DOHH2 (cell line): ENCODE measurements around the gene KDM1A.

ENCODE experiments used
- H3F3A ChIP-seq: fragments of 200-600 bp; sonication (generic), shearing (Covaris generic); 2 replicates; pipeline ENCODE4 v1.6.0; 2016; ENCODE audit warnings: antibody characterized with exemption, mild to moderate bottlenecking; ENCODE audit not compliant: control insufficient read depth, insufficient read depth
- H3K27ac ChIP-seq: fragments of 200-600 bp; sonication (generic); 2 replicates; pipeline ENCODE4 v1.5.1; 2014; ENCODE audit warnings: low read depth, mild to moderate bottlenecking, low read length, moderate library complexity
- H3K27me3 ChIP-seq: fragments of 200-600 bp; sonication (generic); 2 replicates; pipeline ENCODE4 v1.6.1; 2014; ENCODE audit warnings: mild to moderate bottlenecking, low read length, mixed read lengths; ENCODE audit not compliant: control insufficient read depth
- H3K36me3 ChIP-seq: fragments of 200-600 bp; sonication (generic); 2 replicates; pipeline ENCODE4 v1.6.1; 2014; ENCODE audit warnings: mild to moderate bottlenecking, low read length, moderate library complexity, mixed read lengths; ENCODE audit not compliant: control insufficient read depth
- H3K4me1 ChIP-seq: fragments of 200-600 bp; sonication (generic); 2 replicates; pipeline ENCODE4 v1.6.1; 2014; ENCODE audit warnings: mild to moderate bottlenecking, low read length, mixed read lengths; ENCODE audit not compliant: control insufficient read depth
- H3K4me2 ChIP-seq: fragments of 200-600 bp; sonication (generic); 2 replicates; pipeline ENCODE4 v1.6.0; 2014; ENCODE audit warnings: mild to moderate bottlenecking, low read length, moderate library complexity
- H3K4me3 ChIP-seq: fragments of 200-600 bp; sonication (generic); 2 replicates; pipeline ENCODE4 v1.5.1; 2014; ENCODE audit warnings: mild to moderate bottlenecking, low read length, mixed read lengths
- H3K79me2 ChIP-seq: fragments of 200-600 bp; sonication (generic); 2 replicates; pipeline ENCODE4 v1.6.1; 2014; ENCODE audit warnings: mild to moderate bottlenecking, low read length, mixed read lengths; ENCODE audit not compliant: control insufficient read depth
- H3K9me2 ChIP-seq: fragments of 200-600 bp; sonication (generic); replicated peaks from 2 replicates; pipeline ENCODE4 v1.6.1; 2014; ENCODE audit warnings: mild to moderate bottlenecking, low read length, mixed read lengths; ENCODE audit not compliant: control insufficient read depth
- H3K9me3 ChIP-seq: fragments of 200-600 bp; sonication (generic); 2 replicates; pipeline ENCODE4 v1.6.1; 2014; ENCODE audit warnings: antibody characterized with exemption, low read length, mixed read lengths; ENCODE audit not compliant: control insufficient read depth, insufficient read depth
- H4K20me1 ChIP-seq: fragments of 200-600 bp; sonication (generic); 2 replicates; pipeline ENCODE4 v1.6.0; 2014; ENCODE audit warnings: low read depth, mild to moderate bottlenecking, antibody characterized with exemption, low read length, moderate library complexity; ENCODE audit not compliant: control insufficient read depth, insufficient read depth
- EZH2phosphoT487 ChIP-seq: fragments of 200-600 bp; sonication (generic); IDR thresholded peaks from 2 replicates; pipeline ENCODE4 v1.6.1; 2017; ENCODE audit warnings: borderline replicate concordance, mild to moderate bottlenecking, antibody characterized with exemption, low read length, moderate library complexity, mixed read lengths
- TF ChIP-seq, protein P1 (sequence below): fragments of 200-600 bp; sonication (generic); IDR thresholded peaks from one replicate; pipeline ENCODE4 v1.5.1; 2014; ENCODE audit warnings: antibody characterized with exemption, mild to moderate bottlenecking, low read depth, low read length; ENCODE audit not compliant: poor library complexity, severe bottlenecking

Gene KDM1A

DNA sequence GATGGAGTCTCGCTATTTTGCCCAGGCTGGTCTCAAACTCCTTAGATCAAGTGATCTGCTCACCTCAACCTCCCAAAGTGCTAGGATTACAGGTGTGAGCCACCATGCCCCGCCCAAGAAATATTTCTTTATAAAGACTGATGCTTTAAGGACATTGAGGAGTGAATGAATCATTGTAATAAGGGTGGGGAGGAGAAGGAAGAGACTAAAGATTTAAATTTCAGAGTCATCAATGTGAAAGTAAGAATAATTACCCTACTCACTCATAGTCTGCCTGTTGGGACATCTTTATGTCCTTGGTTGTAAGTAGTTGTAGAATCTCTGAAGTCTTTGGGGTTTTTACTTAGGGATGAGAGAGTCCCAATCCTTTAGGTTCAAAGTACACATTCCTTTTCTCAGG is 7.3 kb downstream of the KDM1A start:
- Histone ChIP-seq H3K36me3 (peaks cover 23% of the 10 kb centered on the region), H3K4me1 (peaks cover 89% of the 10 kb centered on the region), H3K79me2 (peaks cover 99% of the 10 kb centered on the region), H3F3A (peaks cover 10% of the 10 kb centered on the region), H4K20me1 (peaks cover 6% of the 10 kb centered on the region; the same call in 1 of the 2 replicates), H3K4me3 (no peak overlapping the region), H3K27me3 (no peaks in the 10 kb centered on the region), H3K4me2 (0 out of 2 replicates have a peak overlapping the region, but pooled peaks have one; percentile 16), H3K9me2 (no peaks in the 10 kb centered on the region), H3K27ac (no peak overlapping the region), H3K9me3 (peaks cover 7% of the 10 kb centered on the region; the same call in 1 of the 2 replicates)
- TF ChIP-seq, protein P1, sequence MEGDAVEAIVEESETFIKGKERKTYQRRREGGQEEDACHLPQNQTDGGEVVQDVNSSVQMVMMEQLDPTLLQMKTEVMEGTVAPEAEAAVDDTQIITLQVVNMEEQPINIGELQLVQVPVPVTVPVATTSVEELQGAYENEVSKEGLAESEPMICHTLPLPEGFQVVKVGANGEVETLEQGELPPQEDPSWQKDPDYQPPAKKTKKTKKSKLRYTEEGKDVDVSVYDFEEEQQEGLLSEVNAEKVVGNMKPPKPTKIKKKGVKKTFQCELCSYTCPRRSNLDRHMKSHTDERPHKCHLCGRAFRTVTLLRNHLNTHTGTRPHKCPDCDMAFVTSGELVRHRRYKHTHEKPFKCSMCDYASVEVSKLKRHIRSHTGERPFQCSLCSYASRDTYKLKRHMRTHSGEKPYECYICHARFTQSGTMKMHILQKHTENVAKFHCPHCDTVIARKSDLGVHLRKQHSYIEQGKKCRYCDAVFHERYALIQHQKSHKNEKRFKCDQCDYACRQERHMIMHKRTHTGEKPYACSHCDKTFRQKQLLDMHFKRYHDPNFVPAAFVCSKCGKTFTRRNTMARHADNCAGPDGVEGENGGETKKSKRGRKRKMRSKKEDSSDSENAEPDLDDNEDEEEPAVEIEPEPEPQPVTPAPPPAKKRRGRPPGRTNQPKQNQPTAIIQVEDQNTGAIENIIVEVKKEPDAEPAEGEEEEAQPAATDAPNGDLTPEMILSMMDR = no peak
- TF ChIP-seq EZH2phosphoT487 = no peak

DNA sequence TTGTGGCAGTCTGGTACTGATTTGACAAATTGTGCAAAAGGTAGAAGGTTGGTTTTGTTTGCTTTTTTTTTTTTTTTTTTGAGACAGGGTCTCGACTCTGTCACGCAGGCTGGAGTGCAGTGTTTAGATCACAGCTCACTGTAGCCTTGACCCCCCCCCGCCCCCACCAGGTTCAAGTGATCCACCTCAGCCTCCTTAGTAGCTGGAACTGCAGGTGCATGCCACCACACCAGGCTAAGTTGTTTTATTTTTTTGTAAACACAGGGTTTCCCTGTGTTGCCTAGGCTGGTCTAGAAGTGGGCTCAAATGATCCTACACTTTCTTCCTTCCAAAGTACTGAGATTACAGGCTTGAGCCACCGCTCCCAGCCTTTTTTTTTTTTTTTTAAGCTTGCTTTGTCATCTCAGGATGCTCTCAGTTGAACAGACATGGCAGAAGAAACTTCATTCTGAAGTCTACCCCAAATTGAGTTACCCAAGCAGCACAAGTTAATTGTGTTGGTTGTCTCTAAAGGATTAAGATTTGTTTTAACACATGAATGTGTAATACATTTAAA is 8.2 kb downstream of the KDM1A start:
- Histone ChIP-seq H4K20me1 (peaks cover 3% of the 10 kb centered on the region; the same call in 1 of the 2 replicates), H3K9me2 (no peaks in the 10 kb centered on the region), H3K4me2 (no peak overlapping the region)

DNA sequence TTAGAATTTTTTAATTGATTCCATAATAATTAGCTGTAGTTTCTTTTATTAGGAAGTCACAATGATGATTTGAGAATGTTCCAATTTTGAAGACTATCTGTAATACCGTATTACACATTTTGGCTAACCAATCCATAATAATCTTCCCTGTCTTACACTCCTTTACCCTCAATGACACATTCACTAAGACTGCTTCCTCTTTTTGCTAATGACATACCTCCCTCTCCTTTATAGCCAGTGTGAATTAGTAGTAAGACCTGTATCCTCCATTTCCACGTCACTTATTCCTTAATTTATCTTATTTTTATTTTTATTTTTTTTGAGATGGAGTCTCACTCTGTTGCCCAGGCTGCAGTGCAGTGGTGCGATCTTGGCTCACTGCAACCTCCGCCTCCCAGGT is 10.1 kb downstream of the KDM1A start:
- peaks cover 3% of the 10 kb centered on the region; the same call in 1 of the 2 replicates for H4K20me1 ChIP-seq
- peaks cover 90% of the 10 kb centered on the region for H3K4me1 ChIP-seq

More for the DNA sequence above, 8.2 kb downstream of the KDM1A start:
- Histone ChIP-seq H3K36me3 (peaks cover 17% of the 10 kb centered on the region), H3K79me2 (peaks cover 99% of the 10 kb centered on the region), H3K27ac (no peak overlapping the region), H3K4me1 (peaks cover 91% of the 10 kb centered on the region), H3K9me3 (0 out of 2 replicates have a peak, but pooled peaks cover 7% of the 10 kb centered on the region), H3K4me3 (no peak overlapping the region), H3F3A (peaks cover 17% of the 10 kb centered on the region), H3K27me3 (no peaks in the 10 kb centered on the region)
- TF ChIP-seq EZH2phosphoT487 = no peak
- TF ChIP-seq, protein P1 = no peak

More for the DNA sequence above, 10.1 kb downstream of the KDM1A start:
- no peak overlapping the region for H3K4me3 ChIP-seq
- peaks cover 95% of the 10 kb centered on the region for H3K79me2 ChIP-seq
- H3K4me2 ChIP-seq = peak overlapping the region; percentile 51
- H3K27me3 ChIP-seq = no peaks in the 10 kb centered on the region
- H3F3A ChIP-seq = peaks cover 20% of the 10 kb centered on the region
- H3K36me3 ChIP-seq = peaks cover 18% of the 10 kb centered on the region
- H3K27ac ChIP-seq = no peak overlapping the region
- TF ChIP-seq, protein P1 = no peak
- no peak for TF ChIP-seq EZH2phosphoT487
- no peaks in the 10 kb centered on the region for H3K9me3 ChIP-seq
- H3K9me2 ChIP-seq = no peaks in the 10 kb centered on the region
